ENCODE measurements around the gene TPTE. TPM values are rescaled to one million over a fixed set of nuclear protein-coding genes. Genes with fewer than 3 reads are reported as not detected.

Gene TPTE
- total and polyA plus RNA-seq, 2 of the 8 experiments (the other 6 are each of a cell fraction or from before 2014, with no cell fraction given): not detected

DNA sequence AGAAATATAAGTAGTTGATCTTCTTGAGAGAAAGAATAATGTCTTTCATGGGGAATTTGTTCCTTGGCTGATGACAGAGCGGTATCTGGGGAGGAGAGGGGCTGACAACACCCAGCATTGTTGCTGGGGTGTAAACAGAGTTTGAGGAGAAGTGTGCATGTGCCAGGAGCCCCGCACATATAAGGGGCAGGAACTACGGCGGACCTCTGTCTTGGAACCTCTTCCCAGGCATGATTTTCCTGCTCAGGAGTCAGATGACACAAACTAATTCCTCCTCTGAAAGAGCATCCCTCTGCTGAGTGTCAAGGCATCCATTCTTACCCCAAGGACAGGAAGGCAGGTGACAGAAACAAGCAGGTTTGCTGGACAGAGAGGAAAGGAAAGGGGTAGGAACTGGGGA is 119.1 kb downstream of the TPTE start:
- POLR2A ChIA-PET (ENCODE audit: partially characterized antibody): no interaction called here
- H3K36me3 ChIP-seq (ENCODE audit: control insufficient read depth in 2 of 4, insufficient read depth in 4 of 4, low read length in 3 of 4): no peaks in the 10 kb centered on the region; a peak in 1 of 8 replicates
- no peak for FAIRE-seq
- TF ChIP-seq TCF12 (IDR thresholded peaks at IDR 0.05; ENCODE audit: low read depth, low read length): no peak
- no peak for TF ChIP-seq GTF2F1 (IDR thresholded peaks at IDR 0.05; ENCODE audit: borderline replicate concordance, low read depth, low read length)
- no peak for TF ChIP-seq ASH2L (IDR thresholded peaks at IDR 0.05; ENCODE audit: low read length)
- no peak for TF ChIP-seq CEBPB (IDR thresholded peaks at IDR 0.05; ENCODE audit: low read depth, low read length)
- TF ChIP-seq, protein P1, sequence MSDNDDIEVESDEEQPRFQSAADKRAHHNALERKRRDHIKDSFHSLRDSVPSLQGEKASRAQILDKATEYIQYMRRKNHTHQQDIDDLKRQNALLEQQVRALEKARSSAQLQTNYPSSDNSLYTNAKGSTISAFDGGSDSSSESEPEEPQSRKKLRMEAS (IDR thresholded peaks at IDR 0.05): no peak
- TF ChIP-seq, protein P2, sequence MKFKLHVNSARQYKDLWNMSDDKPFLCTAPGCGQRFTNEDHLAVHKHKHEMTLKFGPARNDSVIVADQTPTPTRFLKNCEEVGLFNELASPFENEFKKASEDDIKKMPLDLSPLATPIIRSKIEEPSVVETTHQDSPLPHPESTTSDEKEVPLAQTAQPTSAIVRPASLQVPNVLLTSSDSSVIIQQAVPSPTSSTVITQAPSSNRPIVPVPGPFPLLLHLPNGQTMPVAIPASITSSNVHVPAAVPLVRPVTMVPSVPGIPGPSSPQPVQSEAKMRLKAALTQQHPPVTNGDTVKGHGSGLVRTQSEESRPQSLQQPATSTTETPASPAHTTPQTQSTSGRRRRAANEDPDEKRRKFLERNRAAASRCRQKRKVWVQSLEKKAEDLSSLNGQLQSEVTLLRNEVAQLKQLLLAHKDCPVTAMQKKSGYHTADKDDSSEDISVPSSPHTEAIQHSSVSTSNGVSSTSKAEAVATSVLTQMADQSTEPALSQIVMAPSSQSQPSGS (IDR thresholded peaks at IDR 0.05; ENCODE audit: low read length): no peak
- no peak for TF ChIP-seq SUZ12 (IDR thresholded peaks at IDR 0.05; ENCODE audit: low read length)
- no peak for TF ChIP-seq BRCA1 (IDR thresholded peaks at IDR 0.05; ENCODE audit: low read depth, low read length)
- no peak for TF ChIP-seq CHD1 (IDR thresholded peaks at IDR 0.05; ENCODE audit: low read depth, low read length)
- TF ChIP-seq EZH2 (IDR thresholded peaks at IDR 0.05; ENCODE audit: low read depth, low read length, severe bottlenecking): no peak
- no peak for TF ChIP-seq TEAD4 (IDR thresholded peaks at IDR 0.05; ENCODE audit: low read depth, low read length)
- no peak for TF ChIP-seq EGR1 (IDR thresholded peaks at IDR 0.05; ENCODE audit: borderline replicate concordance, low read depth, low read length)
- no peak for TF ChIP-seq RBBP5 (IDR thresholded peaks at IDR 0.05; ENCODE audit: borderline replicate concordance, low read depth, low read length)

More for the DNA sequence above, 119.1 kb downstream of the TPTE start:
- Histone ChIP-seq H2BK12ac (ENCODE audit: low read depth, low read length) (no peak overlapping the region), H3K56ac (replicated peaks; ENCODE audit: insufficient read length, low read depth, low read length) (no peak overlapping the region), H3K23ac (ENCODE audit: insufficient read length) (no peak overlapping the region), H2AFZ (ENCODE audit: low read length) (no peak overlapping the region), H3K9me3 (ENCODE audit: insufficient read depth in 2 of 2, low read depth in 1 of 2, low read length in 1 of 2) (peaks cover 68 to 69% of the 10 kb centered on the region in 2 experiments), H4K5ac (ENCODE audit: insufficient read length, low read depth, low read length) (no peak overlapping the region), H2BK5ac (ENCODE audit: low read depth, low read length) (no peak overlapping the region), H3K18ac (ENCODE audit: extremely low read depth, low read length) (no peak overlapping the region), H3K79me2 (ENCODE audit: control insufficient read depth in 1 of 2, insufficient read depth in 2 of 2, low read length in 2 of 2) (no peaks in the 10 kb centered on the region), H3K4me2 (ENCODE audit: insufficient read depth in 1 of 2, low read depth in 2 of 2, low read length in 2 of 2) (no peak overlapping the region), H3K14ac (ENCODE audit: insufficient read length) (no peak overlapping the region), H2BK120ac (replicated peaks; ENCODE audit: low read depth, low read length) (no peak overlapping the region), H3K23me2 (ENCODE audit: low read depth, low read length) (no peaks in the 10 kb centered on the region; the same call in 1 of the 2 replicates), H3K4me1 (replicated peaks in 1 of 4; ENCODE audit: control insufficient read depth in 3 of 4, insufficient read depth in 4 of 4, low read length in 3 of 4) (no peaks in the 10 kb centered on the region), H3K27ac (ENCODE audit: low read depth, low read length) (no peak overlapping the region), H3K9ac (replicated peaks in 1 of 4; ENCODE audit: extremely low read depth in 1 of 4, low read depth in 3 of 4, low read length in 3 of 4) (no peak overlapping the region), H3K79me1 (ENCODE audit: low read depth, low read length) (no peaks in the 10 kb centered on the region), H3K27me3 (replicated peaks in 1 of 4; ENCODE audit: control insufficient read depth in 3 of 4, extremely low read depth in 1 of 4, insufficient read depth in 3 of 4, low read length in 3 of 4) (no peaks in the 10 kb centered on the region; a peak in 1 of 7 replicates), H2BK15ac (ENCODE audit: low read length) (no peak overlapping the region), H4K8ac (ENCODE audit: extremely low read depth, insufficient read depth, low read length) (no peak overlapping the region), H3K4me3 (ENCODE audit: extremely low read depth in 1 of 4, insufficient read depth in 2 of 4, low read depth in 3 of 4, low read length in 4 of 4) (no peak overlapping the region), H4K20me1 (replicated peaks in 1 of 2; ENCODE audit: control insufficient read depth in 1 of 2, insufficient read depth in 2 of 2, low read length in 2 of 2) (no peaks in the 10 kb centered on the region), H2AK5ac (ENCODE audit: low read depth, low read length) (no peak overlapping the region), H2BK20ac (ENCODE audit: low read length) (no peak overlapping the region), H3K4ac (replicated peaks; ENCODE audit: insufficient read length, low read depth, low read length) (no peak overlapping the region), H4K91ac (replicated peaks; ENCODE audit: insufficient read length, low read length) (no peak overlapping the region)
- CTCF ChIA-PET (ENCODE audit: partially characterized antibody): no interaction called here
- DNase-seq (ENCODE audit: low read depth in 1 of 2, low spot score in 2 of 2): no peak
- 54% methylated on average over 4 of the region's 4 CpGs; no CpG with 5 or more reads in 1 of the 2 experiments for WGBS, 2 experiments (ENCODE audit: extremely low coverage in 1 of 2, insufficient coverage in 1 of 2, insufficient read length in 1 of 2, insufficient replicate concordance in 2 of 2, low coverage in 1 of 2, low lambda C conversion rate in 2 of 2, missing lambda C conversion rate in 1 of 2)

Data from H1 (cell line).